Kidney epithelial cell (primary cell): ENCODE results near the gene BBX. TPM values are rescaled to one million over a fixed set of nuclear protein-coding genes. Genes with fewer than 3 reads are reported as not detected.

Experiments used
- DNase-seq: peaks from one replicate; pipeline ENCODE4 v3.0.0-alpha.2; 2010; ENCODE audit warnings: low read depth
- H3K27me3 ChIP-seq: 2 replicates; pipeline ENCODE4 v1.6.0; 2011; ENCODE audit warnings: low read length; ENCODE audit not compliant: control insufficient read depth, insufficient read depth
- H3K36me3 ChIP-seq: 2 replicates; pipeline ENCODE4 v1.5.1; 2011; ENCODE audit warnings: low read length; ENCODE audit not compliant: control insufficient read depth, insufficient read depth
- H3K4me3 ChIP-seq: 2 replicates; pipeline ENCODE4 v1.5.1; 2011; ENCODE audit warnings: low read depth, mild to moderate bottlenecking, control low read depth, low read length
- CTCF ChIP-seq: IDR thresholded peaks from 2 replicates; pipeline ENCODE4 v1.5.1; 2011; ENCODE audit warnings: mild to moderate bottlenecking, moderate library complexity, low read length, control low read depth, inconsistent platforms; ENCODE audit not compliant: insufficient read depth, poor library complexity, severe bottlenecking
- total RNA-seq: library from RNA; depleted of rRNA; stranded (reverse); fragments of >200 nt; gene quantifications from 2 replicates; pipeline ENCODE4 v1.2.3, GENCODE V29; 2015

The BBX gene
- total RNA-seq, 1 donor from 2014 or later, result 50.7 TPM

- TF ChIP-seq CTCF, result no peak
- Histone ChIP-seq H3K27me3 (no peaks in the 10 kb centered on the region), H3K4me3 (no peak overlapping the region), H3K36me3 (no peaks in the 10 kb centered on the region)
- no peak for DNase-seq
Measured at GRCh38 chr3:107578523-107578922, 55.8 kb downstream of the BBX start.

- TF ChIP-seq CTCF, result no peak
- no peak for DNase-seq
- no peak overlapping the region for H3K4me3 ChIP-seq
- no peaks in the 10 kb centered on the region for H3K36me3 ChIP-seq
- H3K27me3 ChIP-seq, result no peaks in the 10 kb centered on the region
Measured at GRCh38 chr3:107579371-107579770, 56.6 kb downstream of the BBX start.

- no peak for DNase-seq
- TF ChIP-seq CTCF, result no peak
- H3K4me3 ChIP-seq, result no peak overlapping the region
- no peaks in the 10 kb centered on the region for H3K36me3 ChIP-seq
- no peaks in the 10 kb centered on the region for H3K27me3 ChIP-seq
Measured at GRCh38 chr3:107581230-107581629, 58.5 kb downstream of the BBX start.

GRCh38 chr3:107588217-107588616, 65.5 kb downstream of the BBX start:
- DNase-seq, result no peak
- Histone ChIP-seq H3K36me3 (no peaks in the 10 kb centered on the region), H3K27me3 (no peaks in the 10 kb centered on the region)

GRCh38 chr3:107589454-107589853, 66.7 kb downstream of the BBX start:
- no peak for TF ChIP-seq CTCF
- no peak overlapping the region for H3K4me3 ChIP-seq
- DNase-seq, result no peak
- no peaks in the 10 kb centered on the region for H3K36me3 ChIP-seq
- no peaks in the 10 kb centered on the region for H3K27me3 ChIP-seq

More at GRCh38 chr3:107588217-107588616, 65.5 kb downstream of the BBX start:
- no peak for TF ChIP-seq CTCF
- no peak overlapping the region for H3K4me3 ChIP-seq

- no peak for DNase-seq
- H3K4me3 ChIP-seq, result no peak overlapping the region
- TF ChIP-seq CTCF, result no peak
- no peaks in the 10 kb centered on the region for H3K27me3 ChIP-seq
- no peaks in the 10 kb centered on the region for H3K36me3 ChIP-seq
Measured at GRCh38 chr3:107590786-107591185, 68.0 kb downstream of the BBX start.
